ENCODE measurements around the gene LPO.

GRCh38 chr17:58313815-58314705 lies 75.7 kb downstream of the LPO start:
- TF ChIP-seq ELK1 (IDR thresholded peaks at IDR 0.05; ENCODE audit: low read depth, low read length) = no peak
- TF ChIP-seq TAF1 (IDR thresholded peaks at IDR 0.05; ENCODE audit: borderline replicate concordance, low read depth, low read length) = no peak

Data from GM12878 (cell line).